Stimulated activated CD8-positive, alpha-beta memory T cell treated with anti-CD3 and anti-CD28 coated beads, Interleukin-15, amount 100 ng/mL, for 4 hours (primary cell): ENCODE results near the gene PFKFB1.
"Not testable (repeated sequence)": the region's sequence is repeated elsewhere in the genome, so short reads cannot be mapped to it uniquely, and the experiment has no call there.

Experiments used
- DNase-seq, 2 donors: peaks; one replicate each; pipeline ENCODE4 v3.0.0-alpha.2; 2020; ENCODE audit warnings: low read depth in 2 of 2

PFKFB1 gene

DNA sequence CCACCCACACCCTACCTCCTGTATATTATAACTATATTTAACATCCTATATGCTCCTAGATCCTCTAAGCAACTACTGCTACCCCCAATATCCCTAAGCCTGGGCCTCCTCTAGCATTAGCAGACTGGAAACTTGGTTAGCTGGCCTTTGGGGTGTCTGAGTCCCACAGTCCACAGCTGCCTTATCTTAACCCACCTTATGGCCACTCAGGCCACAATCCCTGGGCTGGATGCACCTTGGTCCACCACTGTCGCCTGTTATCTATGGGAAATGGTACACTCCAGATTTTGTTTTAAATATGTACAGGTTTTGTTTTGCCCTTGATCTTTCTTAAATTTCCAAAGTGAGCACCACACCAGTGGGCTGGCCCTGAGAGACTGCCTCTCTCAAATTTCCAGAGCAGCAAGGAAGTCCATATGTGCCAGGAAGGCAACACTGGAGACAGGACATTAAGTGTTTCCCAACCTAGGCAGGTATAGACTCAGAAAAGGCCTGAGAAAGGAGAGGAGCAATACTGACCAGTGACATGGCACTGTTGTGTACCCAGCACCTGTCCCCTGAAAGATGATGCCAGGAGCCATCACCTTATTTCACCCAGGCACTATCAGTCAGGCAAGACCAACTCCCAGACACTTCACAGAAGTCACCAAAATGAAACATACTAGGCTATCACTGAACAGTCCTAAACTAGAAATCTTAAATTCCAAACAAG, 921 bp downstream of the PFKFB1 start:
- no peak for DNase-seq

- no peak for DNase-seq
Observed at GRCh38 chrX:54991706-54992105, 2.3 kb downstream of the PFKFB1 start.

DNA sequence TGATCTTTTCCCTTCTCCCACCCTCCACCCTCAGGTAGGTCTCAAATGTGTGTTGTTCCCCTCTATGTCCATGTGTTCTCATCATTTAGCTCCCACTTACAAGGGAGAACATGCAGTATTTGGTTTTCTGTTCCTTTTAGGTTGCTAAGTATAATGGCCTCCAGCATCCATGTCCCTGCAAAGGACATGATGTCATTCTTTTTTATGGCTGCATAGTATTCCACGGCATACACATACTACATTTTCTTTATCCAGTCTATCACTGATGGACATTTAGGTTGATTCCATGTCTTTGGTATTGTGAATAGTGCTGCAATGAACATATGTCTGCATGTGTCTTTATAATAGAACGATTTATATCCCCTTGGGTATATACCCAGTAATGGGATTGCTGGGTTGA, 10.7 kb downstream of the PFKFB1 start:
- DNase-seq: not testable (repeated sequence)

- DNase-seq: no peak
Observed at GRCh38 chrX:54980334-54980733, 13.7 kb downstream of the PFKFB1 start.

- no peak for DNase-seq
Observed at GRCh38 chrX:54979432-54979831, 14.6 kb downstream of the PFKFB1 start.

DNA sequence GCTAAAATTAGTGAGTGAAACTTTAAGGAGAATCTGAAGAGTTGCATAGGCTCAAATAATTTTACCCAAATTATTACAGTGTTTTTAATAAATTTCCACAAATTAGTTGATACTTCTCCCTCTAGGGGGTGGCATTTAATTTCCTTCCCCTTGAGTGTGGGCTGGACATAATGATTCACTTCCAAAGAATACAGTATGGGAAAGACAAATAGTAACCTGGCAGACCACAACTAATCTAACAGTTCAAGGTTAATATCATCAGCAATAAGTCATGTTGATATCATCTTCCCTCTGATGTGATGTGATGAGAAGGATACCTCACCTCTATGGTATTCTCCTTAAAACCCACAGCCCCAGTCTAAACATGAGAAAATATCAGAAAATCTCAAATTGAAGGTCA, 15.5 kb downstream of the PFKFB1 start:
- no peak for DNase-seq

DNA sequence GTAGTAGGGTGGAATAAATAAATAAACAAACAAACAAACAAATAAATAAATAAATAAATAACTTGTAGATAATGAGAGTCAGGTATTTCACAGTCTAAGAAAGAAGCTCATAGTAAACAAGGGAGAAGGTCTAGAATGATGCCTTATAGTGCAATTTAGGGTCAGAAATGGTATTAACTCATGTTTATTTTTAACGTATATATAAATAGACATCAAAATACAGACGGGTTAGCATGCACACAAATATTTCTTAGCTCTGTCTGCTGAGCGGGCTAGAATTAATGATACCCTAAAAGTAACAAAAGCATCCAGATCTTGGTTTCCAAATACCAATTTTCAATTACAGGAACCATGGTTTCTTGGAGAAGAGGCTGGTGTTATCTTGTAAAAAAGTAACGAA, 16.6 kb downstream of the PFKFB1 start:
- no peak for DNase-seq

DNA sequence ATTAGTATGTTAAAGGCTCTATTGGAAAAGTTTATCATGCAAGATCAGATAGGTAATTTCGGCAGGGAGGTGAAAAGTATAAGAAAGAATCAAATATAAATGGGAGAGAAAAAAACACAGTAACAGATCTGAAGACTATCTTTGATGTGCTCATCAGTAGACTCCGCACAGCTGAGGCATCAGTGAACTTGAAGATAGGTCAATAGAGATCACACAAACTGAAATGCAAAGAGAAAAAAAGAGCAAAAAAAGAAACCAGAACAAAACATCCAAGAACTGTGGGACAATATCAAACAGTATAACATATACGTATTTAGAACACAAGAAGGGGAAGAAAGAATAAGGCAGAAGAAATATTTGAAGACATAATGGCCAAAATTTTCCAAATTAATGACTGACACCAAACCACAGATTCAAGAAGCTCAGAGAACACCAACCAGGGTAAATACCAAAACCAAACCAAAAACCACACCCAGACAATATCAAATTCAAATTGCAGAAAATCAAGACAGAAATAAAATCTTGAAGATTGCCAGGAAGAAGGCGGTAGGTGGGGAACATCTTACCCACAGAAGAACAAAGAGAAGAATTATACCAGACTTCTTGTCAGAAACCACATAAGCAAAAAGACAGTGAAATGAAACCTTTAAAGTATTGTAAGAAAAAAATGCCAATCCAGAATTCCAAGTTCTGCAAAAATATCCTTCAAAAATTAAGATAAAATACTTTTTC, 29.1 kb downstream of the PFKFB1 start:
- no peak for DNase-seq

GRCh38 chrX:54961750-54962149, 32.2 kb downstream of the PFKFB1 start:
- no peak for DNase-seq

DNA sequence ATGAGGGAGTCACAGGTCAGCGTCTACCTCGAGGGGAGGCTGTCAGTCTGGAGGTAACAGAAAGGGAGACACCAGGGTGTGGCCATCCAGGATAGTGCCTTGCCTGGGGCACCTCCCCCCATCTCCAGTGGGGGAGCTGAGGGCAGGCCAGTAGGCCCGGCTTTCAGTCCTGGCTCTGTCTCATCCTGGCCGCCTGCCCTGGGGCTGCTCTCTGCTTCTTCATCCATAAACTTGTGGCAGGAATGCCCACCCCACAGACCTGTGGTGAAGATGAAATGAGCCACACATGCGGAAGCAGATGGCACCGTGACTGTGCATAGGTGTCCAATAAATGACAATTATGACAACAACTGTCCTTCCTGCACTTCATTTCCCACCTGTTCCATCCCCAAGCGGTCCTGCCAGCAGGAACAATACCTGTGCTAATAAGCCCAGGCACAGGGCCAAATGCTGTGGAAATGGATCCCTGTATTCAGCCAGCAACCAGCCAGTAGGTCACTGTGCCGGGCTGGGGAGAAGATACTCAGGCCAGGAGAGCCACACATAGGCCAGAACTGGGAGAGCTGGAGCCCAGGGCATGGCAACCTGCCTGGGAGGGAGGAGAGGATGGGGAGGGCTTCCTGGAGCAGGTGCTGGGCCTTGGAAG, 43.1 kb downstream of the PFKFB1 start:
- no peak for DNase-seq

- DNase-seq: no peak
Observed at GRCh38 chrX:54945224-54945623, 48.8 kb downstream of the PFKFB1 start.

GRCh38 chrX:54944816-54945215, 49.2 kb downstream of the PFKFB1 start:
- DNase-seq: no peak

- DNase-seq: no peak
Observed at GRCh38 chrX:54937416-54937815, 56.6 kb downstream of the PFKFB1 start.

GRCh38 chrX:54935306-54935705, 58.7 kb downstream of the PFKFB1 start:
- no peak for DNase-seq

DNA sequence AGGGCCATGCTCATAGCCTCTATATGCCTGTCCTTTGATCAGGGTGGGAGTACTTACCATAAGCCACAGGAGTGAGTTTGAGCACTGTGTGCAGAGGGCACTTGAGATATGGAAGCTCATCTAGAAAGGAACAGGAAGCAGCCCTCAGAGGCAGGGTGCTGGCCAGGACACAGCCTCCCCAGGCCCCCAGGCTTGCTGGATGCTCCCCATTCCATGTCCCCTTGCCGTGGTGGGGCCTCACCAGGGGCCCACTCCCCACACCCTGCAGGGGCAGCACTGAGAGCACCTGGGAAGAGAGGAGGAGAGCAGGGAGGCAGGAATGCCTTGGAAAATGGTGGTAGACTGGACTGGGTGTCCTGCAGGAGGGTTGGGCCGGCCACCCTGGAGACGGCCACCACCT, 59.1 kb downstream of the PFKFB1 start:
- no peak for DNase-seq

DNA sequence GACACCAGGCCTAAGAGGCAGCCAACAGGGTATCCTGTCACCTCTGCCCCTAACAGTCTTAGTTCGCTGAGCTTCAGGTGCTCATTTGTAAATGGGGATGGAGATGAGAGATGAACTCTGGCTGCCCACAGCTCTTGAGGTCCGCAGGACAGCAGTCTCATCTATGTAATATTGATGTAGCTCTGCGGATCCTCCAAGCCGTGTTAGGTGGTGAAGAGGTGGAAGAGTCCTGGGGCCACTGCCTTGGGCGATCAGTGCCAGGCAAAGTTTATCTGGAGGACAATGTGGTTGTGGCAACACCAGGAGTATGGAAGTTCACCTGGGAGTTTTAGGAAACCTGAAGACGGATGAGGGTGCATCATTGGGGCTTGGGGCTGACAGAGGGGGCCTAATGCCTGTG, 59.9 kb downstream of the PFKFB1 start:
- DNase-seq: no peak

GRCh38 chrX:54933150-54933826, 60.7 kb downstream of the PFKFB1 start:
- no peak for DNase-seq

DNA sequence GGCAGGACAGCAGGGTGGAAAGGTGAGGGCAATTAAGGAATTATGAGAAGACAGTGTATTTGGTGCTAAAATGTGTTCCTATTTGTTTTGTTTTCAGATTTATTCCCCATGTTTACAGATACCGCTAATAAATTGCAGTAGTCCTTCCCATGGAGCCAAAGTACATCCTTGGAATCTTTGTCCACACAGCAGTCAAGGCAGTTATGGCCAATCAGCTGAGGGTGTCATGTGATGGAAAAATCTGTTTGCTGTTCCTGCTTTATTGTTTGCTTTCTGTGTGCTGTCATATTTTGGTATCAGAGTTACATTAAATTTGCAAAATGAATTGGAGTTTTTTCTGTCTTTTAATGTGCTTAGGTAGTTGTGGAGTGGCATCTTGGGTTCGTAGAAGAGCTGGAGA, 62.9 kb downstream of the PFKFB1 start:
- DNase-seq: no peak

- no peak for DNase-seq
Observed at GRCh38 chrX:54930291-54931049, 63.5 kb downstream of the PFKFB1 start.

DNA sequence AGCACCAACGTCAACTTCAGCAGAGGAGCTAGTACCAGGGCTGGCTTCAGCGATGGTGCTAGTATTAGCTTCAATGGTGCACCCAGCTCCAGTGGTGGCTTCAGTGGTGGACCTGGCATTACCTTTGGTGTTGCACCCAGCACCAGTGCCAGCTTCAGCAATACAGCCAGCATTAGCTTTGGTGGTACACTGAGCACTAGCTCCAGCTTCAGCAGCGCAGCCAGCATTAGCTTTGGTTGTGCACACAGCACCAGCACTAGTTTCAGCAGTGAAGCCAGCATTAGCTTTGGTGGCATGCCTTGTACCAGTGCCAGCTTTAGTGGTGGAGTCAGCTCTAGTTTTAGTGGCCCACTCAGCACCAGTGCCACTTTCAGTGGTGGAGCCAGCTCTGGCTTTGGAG, 65.1 kb downstream of the PFKFB1 start:
- no peak for DNase-seq

- no peak for DNase-seq
Observed at GRCh38 chrX:54926978-54927377, 67.0 kb downstream of the PFKFB1 start.

DNA sequence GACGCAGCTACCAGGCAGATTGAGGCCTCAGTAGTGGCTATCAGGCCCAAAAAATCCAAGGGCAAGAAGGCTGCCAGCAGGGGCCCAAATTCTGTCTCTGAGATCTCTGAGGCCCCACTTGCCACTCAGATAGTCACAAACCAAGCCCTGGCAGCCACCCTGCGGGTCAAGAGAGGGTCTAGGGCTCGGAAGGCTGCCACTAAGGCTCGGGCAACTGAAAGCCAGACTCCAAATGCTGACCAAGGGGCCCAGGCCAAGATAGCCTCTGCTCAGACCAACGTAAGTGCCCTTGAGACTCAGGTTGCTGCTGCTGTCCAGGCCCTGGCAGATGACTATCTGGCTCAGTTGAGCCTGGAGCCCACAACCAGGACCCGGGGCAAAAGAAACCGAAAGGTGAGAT, 70.6 kb downstream of the PFKFB1 start:
- no peak for DNase-seq
